Neutrophil (primary cell): ENCODE results near the gene PRKAA2.

Experiments used
- H3K27ac ChIP-seq: fragments of 200-600 bp; sonication (generic); 2 replicates; pipeline ENCODE4 v1.5.1; 2016; ENCODE audit warnings: mild to moderate bottlenecking, moderate library complexity
- H3K27me3 ChIP-seq: fragments of 200-600 bp; sonication (generic); 2 replicates; pipeline ENCODE4 v1.6.0; 2016; ENCODE audit warnings: mild to moderate bottlenecking
- H3K36me3 ChIP-seq: fragments of 200-600 bp; sonication (generic); 2 replicates; pipeline ENCODE4 v1.5.1; 2017
- H3K4me1 ChIP-seq, 2 experiments: fragments of 200-600 bp in 1 of 2; sonication (generic) in 1 of 2; 1 replicate in 1 of 2; 2 replicates in 1 of 2; pipeline versions ENCODE4 v1.5.1 to v1.6.1; 2013 to 2016; ENCODE audit warnings: low read depth in 1 of 2, low read length in 1 of 2, mild to moderate bottlenecking in 1 of 2, moderate library complexity in 1 of 2; ENCODE audit not compliant: control insufficient read depth in 1 of 2, insufficient read depth in 1 of 2
- H3K4me3 ChIP-seq, 2 experiments: fragments of 200-600 bp in 1 of 2; sonication (generic) in 1 of 2; 1 replicate in 1 of 2; 2 replicates in 1 of 2; pipeline ENCODE4 v1.5.1; 2013 to 2016; ENCODE audit warnings: low read depth in 1 of 2, low read length in 1 of 2, mild to moderate bottlenecking in 1 of 2, moderate library complexity in 1 of 2
- H3K9me3 ChIP-seq: fragments of 200-600 bp; sonication (generic); 2 replicates; pipeline ENCODE4 v1.5.1; 2016
- CTCF ChIP-seq: fragments of 200-600 bp; sonication (generic); IDR thresholded peaks from 2 replicates; pipeline ENCODE4 v1.5.1; 2016; ENCODE audit warnings: antibody characterized with exemption

The PRKAA2 gene

GRCh38 chr1:56709995-56710394 is 64.9 kb downstream of the PRKAA2 start:
- Histone ChIP-seq H3K36me3 (no peaks in the 10 kb centered on the region), H3K9me3 (no peaks in the 10 kb centered on the region), H3K27me3 (peaks cover 13% of the 10 kb centered on the region), H3K4me1 (no peaks in the 10 kb centered on the region), H3K4me3 (no peak overlapping the region), H3K27ac (no peak overlapping the region)
- TF ChIP-seq CTCF: no peak

- Histone ChIP-seq H3K27ac (no peak overlapping the region), H3K9me3 (no peaks in the 10 kb centered on the region), H3K36me3 (no peaks in the 10 kb centered on the region), H3K27me3 (peaks cover 13% of the 10 kb centered on the region), H3K4me3 (no peak overlapping the region), H3K4me1 (no peaks in the 10 kb centered on the region)
- no peak for TF ChIP-seq CTCF
These were observed 65.5 kb downstream of the PRKAA2 start for GRCh38 chr1:56710646-56711045.

GRCh38 chr1:56712150-56712549 is 67.0 kb downstream of the PRKAA2 start:
- Histone ChIP-seq H3K9me3 (no peaks in the 10 kb centered on the region), H3K27me3 (peaks cover 3% of the 10 kb centered on the region), H3K4me3 (no peak overlapping the region), H3K4me1 (no peaks in the 10 kb centered on the region), H3K27ac (no peak overlapping the region), H3K36me3 (no peaks in the 10 kb centered on the region)
- no peak for TF ChIP-seq CTCF

GRCh38 chr1:56713112-56713511 is 68.0 kb downstream of the PRKAA2 start:
- H3K4me3 ChIP-seq: no peak overlapping the region
- no peaks in the 10 kb centered on the region for H3K27me3 ChIP-seq
- no peak for TF ChIP-seq CTCF
- no peaks in the 10 kb centered on the region for H3K9me3 ChIP-seq
- no peaks in the 10 kb centered on the region for H3K36me3 ChIP-seq
- no peaks in the 10 kb centered on the region for H3K4me1 ChIP-seq
- H3K27ac ChIP-seq: no peak overlapping the region

- no peak overlapping the region for H3K4me3 ChIP-seq
- TF ChIP-seq CTCF: no peak
- no peak overlapping the region for H3K27ac ChIP-seq
- no peaks in the 10 kb centered on the region for H3K27me3 ChIP-seq
- no peaks in the 10 kb centered on the region for H3K36me3 ChIP-seq
- H3K4me1 ChIP-seq: no peaks in the 10 kb centered on the region
- H3K9me3 ChIP-seq: no peaks in the 10 kb centered on the region
These were observed 70.0 kb downstream of the PRKAA2 start for GRCh38 chr1:56715156-56715555.

GRCh38 chr1:56719171-56719570 is 74.1 kb downstream of the PRKAA2 start:
- no peaks in the 10 kb centered on the region for H3K9me3 ChIP-seq
- H3K4me3 ChIP-seq: no peak overlapping the region
- peaks cover 15% of the 10 kb centered on the region for H3K27me3 ChIP-seq

More at GRCh38 chr1:56719171-56719570, 74.1 kb downstream of the PRKAA2 start:
- H3K27ac ChIP-seq: no peak overlapping the region
- no peaks in the 10 kb centered on the region for H3K36me3 ChIP-seq
- H3K4me1 ChIP-seq: no peaks in the 10 kb centered on the region
- no peak for TF ChIP-seq CTCF
